ENCODE data around the gene CASK. TPM values are rescaled to one million over a fixed set of nuclear protein-coding genes. Genes with fewer than 3 reads are reported as not detected.

Gene CASK
- total RNA-seq, 1 experiment from 2014 or later: 8.2 TPM

DNA sequence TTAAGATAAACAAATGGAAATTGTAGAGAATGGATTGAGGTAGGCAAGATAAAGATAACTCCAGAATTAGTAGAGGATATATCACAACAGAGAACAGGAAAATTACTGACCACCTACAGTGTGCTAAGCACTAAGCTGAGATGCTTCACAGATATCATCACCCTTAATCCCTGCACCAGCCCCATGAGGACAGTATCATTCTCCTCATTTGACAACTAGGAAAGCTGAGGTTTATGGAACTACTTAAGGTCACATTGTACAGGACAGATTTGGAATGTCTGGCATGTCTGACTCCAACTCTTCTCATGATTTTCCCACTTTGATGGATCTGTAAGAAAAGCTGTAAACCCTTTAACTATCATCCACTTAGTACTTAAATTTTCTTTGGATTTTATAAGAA, 95.5 kb downstream of the CASK start:
- no peak for DNase-seq (ENCODE audit: low spot score)

DNA sequence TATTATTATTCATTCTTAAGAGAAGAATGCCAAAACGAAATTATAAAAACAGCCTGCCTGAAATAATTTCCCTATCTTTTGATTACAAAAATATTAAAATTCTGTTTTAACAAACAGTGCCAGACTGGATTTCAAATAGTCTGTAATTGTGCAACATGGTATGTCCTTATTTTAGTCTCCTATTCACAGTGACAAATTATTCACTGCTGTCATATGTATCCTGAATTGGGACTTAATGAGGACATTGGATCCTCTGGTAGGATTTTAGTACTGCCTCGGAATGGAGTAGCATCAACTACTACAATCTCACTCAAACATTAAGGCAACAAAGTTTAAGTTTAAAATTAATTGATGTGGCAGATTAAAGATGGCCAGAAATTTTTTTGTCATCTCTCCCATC, 97.6 kb downstream of the CASK start:
- DNase-seq (ENCODE audit: low spot score): no peak

DNA sequence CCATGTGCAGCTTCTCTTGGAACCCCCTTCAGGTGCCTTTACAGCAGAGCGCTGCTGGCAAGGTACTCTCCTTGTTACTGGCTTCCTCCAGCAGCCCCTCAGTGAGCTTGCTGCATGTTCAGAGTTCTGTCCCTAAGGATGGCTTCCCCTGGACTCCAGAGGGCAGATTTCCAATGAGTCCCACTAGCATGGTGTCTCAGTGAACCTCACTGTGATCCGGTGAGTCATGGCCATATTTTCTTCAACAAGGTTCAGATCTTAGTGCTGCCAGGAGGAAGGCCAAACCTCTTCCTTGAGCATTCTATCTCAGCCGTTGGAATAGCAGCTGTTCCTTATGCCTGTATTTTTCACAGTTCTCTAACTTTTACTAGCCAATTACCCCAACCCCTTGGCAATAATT, 98.8 kb downstream of the CASK start:
- DNase-seq (ENCODE audit: low spot score): peak; percentile 9

GRCh38 chrX:41823402-41823801, 100.0 kb downstream of the CASK start:
- no peak for DNase-seq (ENCODE audit: low spot score)

GRCh38 chrX:41822892-41823291, 100.5 kb downstream of the CASK start:
- DNase-seq (ENCODE audit: low spot score): no peak

DNA sequence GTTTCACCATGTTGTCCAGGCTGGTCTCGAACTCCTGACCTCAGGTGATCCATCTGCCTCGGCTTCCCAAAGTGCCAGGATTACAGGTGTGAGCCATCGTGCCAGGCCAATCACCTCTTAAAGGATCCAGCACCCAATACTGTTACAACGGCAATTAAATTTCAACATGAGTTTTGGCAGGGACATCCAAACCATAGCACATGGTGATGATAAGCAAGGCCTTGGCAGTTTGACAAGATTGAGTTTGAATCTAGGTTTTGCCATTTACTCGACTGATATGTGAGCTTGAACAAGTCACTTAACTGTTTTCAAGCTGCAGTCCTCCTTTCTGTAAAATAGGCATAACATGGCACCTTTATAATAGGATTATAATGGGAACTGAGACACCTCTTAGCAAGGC, 115.3 kb downstream of the CASK start:
- DNase-seq (ENCODE audit: low spot score): no peak

GRCh38 chrX:41802958-41803357, 120.4 kb downstream of the CASK start:
- DNase-seq (ENCODE audit: low spot score): no peak

- no peak for DNase-seq (ENCODE audit: low spot score)
Measured at GRCh38 chrX:41799661-41800060, 123.7 kb downstream of the CASK start.

DNA sequence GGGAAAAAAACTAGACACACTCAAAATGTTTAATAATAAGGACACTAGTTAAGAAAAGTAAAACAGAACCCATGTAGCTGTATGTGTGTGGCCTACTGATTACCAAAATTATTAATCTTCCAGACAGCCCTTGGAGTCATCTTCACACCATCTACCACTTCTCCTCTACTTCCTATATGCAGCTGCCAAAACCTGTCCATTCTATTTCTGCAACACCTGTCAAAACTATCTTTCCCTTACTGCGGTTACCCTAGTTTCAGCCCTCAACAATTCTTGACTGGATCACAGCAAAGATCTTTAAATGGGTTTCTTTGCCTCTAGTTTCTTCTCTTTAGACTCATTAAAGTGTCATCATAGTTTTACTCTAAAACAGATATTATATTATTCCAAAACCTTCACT, 126.8 kb downstream of the CASK start:
- DNase-seq (ENCODE audit: low spot score): no peak

- no peak for DNase-seq (ENCODE audit: low spot score)
Measured at GRCh38 chrX:41796046-41796445, 127.3 kb downstream of the CASK start.

- no peak for DNase-seq (ENCODE audit: low spot score)
Measured at GRCh38 chrX:41789374-41789773, 134.0 kb downstream of the CASK start.

- no peak for DNase-seq (ENCODE audit: low spot score)
Measured at GRCh38 chrX:41785685-41786084, 137.7 kb downstream of the CASK start.

- peak; percentile 38 for DNase-seq (ENCODE audit: low spot score)
Measured at GRCh38 chrX:41781500-41781899, 141.9 kb downstream of the CASK start.

- DNase-seq (ENCODE audit: low spot score): no peak
Measured at GRCh38 chrX:41779941-41780340, 143.4 kb downstream of the CASK start.

DNA sequence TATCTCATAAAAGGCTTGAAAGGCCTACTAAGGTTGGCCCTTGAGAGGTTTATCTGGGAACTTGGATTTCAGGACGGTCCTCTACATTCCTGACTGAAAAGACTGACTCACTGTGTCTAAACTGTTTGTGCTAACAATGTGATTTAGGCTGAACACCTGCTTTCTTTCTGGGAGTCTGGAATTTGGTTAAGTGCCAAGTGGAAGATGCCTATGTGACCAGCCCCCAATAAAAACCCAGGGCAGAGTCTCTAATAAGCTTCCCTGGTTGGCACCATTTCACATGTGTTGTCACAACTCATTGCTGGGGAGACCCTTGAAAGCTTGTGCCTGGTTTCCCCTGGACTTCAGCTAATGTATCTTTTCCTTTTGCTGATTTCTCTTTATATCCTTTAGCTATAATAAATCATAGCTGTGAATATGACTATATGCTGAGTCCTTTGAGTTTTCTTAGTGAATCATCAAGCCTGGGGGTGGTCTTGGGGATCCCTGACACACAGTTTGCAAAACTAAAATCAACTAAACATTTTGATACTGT, 144.3 kb downstream of the CASK start:
- DNase-seq (ENCODE audit: low spot score): peak; percentile 39

DNA sequence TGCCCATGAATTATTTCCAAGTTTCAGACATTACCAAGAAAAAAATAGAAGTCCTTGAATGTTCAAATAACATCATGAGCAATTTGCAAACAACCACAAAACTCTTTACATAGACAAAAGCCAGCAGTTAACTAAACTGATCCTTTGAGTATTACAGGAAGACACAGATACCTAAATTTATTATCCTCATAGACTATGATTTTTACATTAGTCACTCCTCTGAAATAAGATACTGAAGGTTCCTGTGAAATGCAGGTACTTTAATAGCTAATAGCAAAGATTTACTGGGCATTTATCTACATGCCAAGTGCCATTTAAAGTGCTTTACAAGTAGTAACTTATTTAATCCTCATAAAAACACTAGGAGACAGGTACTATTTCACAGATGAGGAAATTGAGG, 161.7 kb downstream of the CASK start:
- no peak for DNase-seq (ENCODE audit: low spot score)

GRCh38 chrX:41761169-41761568, 162.2 kb downstream of the CASK start:
- DNase-seq (ENCODE audit: low spot score): no peak

DNA sequence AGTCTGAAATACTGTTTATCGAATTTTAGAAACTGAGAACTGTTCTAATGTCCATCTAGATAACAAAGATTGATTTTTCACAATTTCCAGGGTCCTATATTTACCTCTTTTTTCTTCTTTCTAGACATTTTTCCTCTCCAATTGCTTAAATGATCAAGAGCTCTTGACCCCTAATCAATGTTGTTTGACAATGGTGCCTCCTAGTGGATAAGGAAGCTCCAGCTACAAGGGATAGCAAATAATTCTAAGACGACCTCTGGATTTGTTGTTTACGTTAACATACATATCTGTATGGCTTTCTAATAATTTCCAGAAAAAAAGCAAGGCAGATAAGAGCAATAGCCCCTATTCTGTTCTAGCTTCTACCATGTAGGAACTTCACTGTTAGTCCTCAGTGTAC, 163.5 kb downstream of the CASK start:
- DNase-seq (ENCODE audit: low spot score): peak; percentile 16

DNA sequence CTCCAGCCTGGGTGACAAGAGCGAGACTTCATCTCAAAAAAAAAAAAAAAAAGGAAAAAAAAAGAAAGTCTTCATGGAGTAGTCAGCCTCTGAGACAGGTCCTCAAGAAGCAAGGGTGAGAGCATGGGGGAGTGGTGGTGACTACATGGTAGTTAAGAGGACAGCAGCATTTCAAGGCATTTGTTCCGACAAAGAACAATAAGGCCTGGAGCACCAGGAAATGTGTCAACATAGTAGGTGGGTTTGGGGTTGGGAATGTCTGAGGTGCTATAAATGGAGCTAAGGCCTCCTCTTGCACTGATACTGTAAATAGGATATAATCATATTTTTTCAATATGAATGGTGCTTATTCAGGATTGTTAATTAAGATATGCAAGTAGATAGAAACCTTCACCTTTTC, 165.0 kb downstream of the CASK start:
- DNase-seq (ENCODE audit: low spot score): no peak

GRCh38 chrX:41750716-41751115, 172.6 kb downstream of the CASK start:
- no peak for DNase-seq (ENCODE audit: low spot score)

DNA sequence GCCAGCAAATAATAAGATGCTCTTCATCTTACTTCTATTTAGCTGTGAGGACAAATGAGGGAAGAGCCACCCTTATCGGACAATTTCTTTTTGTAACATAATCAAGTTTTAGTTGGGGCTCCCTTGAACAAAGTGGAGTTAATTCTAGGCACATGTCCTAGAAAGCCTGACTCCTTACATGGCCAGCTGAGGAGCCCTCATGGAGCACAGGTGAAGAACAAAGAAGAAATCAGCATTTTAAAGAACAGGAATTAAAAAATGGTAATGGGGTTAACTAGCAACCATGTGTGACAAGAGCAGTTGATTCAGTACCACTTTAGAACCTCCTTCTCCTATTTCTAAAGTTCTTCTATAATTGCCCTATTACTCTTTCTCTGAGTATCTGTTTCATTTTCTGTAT, 183.5 kb downstream of the CASK start:
- no peak for DNase-seq (ENCODE audit: low spot score)

- DNase-seq (ENCODE audit: low spot score): no peak
Measured at GRCh38 chrX:41737065-41737464, 186.3 kb downstream of the CASK start.

GRCh38 chrX:41734530-41734929, 188.8 kb downstream of the CASK start:
- DNase-seq (ENCODE audit: low spot score): peak; percentile 2

DNA sequence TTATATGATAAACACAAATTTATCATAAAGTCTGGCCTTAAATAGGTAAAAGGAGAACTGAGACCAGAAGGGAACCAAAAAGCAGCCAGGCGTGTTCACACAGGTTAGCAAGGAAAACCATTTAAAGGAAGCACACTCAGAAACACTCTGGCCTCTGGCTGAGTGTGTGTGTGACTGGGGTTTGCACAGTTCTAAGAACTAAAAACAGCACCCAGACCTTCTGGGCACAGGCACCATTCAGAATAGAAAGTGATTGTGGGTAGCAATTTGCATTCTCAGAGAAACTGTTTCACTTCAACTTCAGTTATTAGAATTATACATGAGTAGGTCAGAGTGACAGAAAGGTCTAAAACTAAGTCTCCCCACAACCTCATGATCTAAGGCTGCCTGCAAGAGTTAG, 189.4 kb downstream of the CASK start:
- no peak for DNase-seq (ENCODE audit: low spot score)

GRCh38 chrX:41732260-41732659, 191.1 kb downstream of the CASK start:
- DNase-seq (ENCODE audit: low spot score): no peak

Data from HT-29 (cell line).